Uterus (tissue), 2 donors: ENCODE measurements around the gene ESRRB.

Source experiments
- POLR2A ChIP-seq, 2 donors: fragments of 450-650 bp; IDR thresholded peaks; one replicate each; pipeline ENCODE4 v1.6.1; 2016; ENCODE audit warnings: antibody characterized with exemption in 2 of 2, mild to moderate bottlenecking in 1 of 2, moderate library complexity in 1 of 2
- TF ChIP-seq, protein P1 (sequence below), 4 experiments: fragments of 200-600 bp in 2 of 4; fragments of 450-650 bp in 2 of 4; sonication (generic) in 2 of 4; IDR thresholded peaks; one replicate each; pipeline ENCODE4 v1.5.1; 2016 to 2019; ENCODE audit warnings: antibody characterized with exemption in 4 of 4, mild to moderate bottlenecking in 2 of 4, moderate library complexity in 1 of 4

DNA sequence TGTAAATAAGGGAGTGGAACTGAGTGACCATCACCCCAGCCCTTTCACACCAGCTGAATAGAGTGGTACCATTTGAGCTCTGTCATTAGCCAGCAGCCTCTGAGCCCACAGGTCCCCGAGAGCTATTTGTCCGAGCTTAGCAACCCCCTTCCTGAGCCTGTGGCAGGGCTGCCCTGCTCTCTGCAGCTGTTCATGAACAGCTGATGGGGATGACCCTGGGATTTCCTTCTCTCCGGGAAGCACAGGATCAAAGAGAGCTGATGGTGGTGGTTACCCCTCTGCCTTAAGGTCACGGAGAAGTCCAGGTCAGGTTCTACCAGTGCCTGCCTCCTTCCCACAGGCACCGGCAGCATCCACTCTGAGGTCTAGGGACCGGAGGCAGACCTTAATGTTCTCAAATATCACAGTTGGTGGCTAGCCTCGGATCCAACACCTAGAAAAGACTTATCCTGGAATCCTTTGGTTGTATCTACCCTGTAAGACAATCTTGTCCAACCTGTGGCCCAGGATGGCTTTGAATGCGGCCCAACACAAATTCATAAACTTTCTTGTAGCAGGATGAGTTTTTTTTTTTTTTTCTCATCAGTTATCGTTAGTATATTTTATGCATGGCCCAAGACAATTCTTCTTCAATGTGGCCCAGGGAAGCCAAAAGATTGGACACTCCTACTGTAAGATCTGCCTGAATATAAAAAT lies 81.1 kb downstream of the ESRRB start:
- TF ChIP-seq POLR2A (IDR thresholded peaks at IDR 0.05): no peak
- TF ChIP-seq, protein P1, sequence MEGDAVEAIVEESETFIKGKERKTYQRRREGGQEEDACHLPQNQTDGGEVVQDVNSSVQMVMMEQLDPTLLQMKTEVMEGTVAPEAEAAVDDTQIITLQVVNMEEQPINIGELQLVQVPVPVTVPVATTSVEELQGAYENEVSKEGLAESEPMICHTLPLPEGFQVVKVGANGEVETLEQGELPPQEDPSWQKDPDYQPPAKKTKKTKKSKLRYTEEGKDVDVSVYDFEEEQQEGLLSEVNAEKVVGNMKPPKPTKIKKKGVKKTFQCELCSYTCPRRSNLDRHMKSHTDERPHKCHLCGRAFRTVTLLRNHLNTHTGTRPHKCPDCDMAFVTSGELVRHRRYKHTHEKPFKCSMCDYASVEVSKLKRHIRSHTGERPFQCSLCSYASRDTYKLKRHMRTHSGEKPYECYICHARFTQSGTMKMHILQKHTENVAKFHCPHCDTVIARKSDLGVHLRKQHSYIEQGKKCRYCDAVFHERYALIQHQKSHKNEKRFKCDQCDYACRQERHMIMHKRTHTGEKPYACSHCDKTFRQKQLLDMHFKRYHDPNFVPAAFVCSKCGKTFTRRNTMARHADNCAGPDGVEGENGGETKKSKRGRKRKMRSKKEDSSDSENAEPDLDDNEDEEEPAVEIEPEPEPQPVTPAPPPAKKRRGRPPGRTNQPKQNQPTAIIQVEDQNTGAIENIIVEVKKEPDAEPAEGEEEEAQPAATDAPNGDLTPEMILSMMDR (IDR thresholded peaks at IDR 0.05): no peak
